ENCODE data around the gene PLCD3. TPM values are rescaled to one million over a fixed set of nuclear protein-coding genes. Genes with fewer than 3 reads are reported as not detected.
A peak's percentile ranks its signal among the peaks of the same experiment; 100 is the strongest.

PLCD3 gene
- total and polyA plus RNA-seq, 2 of the 13 experiments (the other 11 are each of a cell fraction or from before 2014, with no cell fraction given) = 11.3 to 39.1 TPM

DNA sequence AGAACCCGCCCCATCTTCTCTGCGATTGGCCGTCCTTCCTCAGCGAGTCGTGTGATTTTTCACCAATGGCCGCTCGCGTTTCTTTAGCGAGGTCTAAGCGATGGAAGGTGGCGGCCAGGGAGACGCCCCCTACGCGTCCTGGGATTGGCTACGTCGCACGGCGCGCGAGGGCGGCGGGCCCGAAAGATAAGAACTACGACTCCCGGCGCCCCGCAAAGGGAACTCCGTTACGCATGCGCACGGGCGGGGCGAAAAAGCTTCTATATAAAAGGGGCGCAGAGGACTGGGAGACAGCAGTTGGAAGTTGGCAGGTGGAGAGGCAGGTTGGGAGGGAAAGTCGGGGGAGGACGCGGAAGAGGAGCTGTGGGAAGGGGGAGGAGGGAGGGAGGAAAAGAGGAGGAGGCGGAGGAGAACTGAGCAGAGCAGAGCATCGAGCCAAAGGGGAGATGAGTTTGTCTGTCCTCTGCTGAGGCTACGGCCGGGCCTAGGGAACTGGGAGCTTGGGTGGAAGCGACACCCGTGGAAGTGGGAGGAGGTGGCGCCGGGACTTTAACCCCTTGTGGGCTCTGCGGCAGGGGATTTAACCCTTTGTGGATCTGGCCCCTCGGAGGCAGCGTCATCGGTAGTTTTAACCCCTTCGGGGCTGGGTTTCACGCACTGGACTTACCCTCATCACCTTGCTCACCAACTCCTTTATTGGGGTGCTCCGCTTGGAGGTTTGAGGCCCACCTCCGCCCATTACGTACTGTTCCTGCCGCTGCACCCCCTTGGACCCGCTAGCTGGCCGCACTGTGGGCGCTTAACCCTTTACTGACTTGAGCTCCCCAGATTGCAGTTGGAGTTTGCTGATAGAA is 16.1 kb upstream of the PLCD3 start, which contains the start of gene HEXIM1 (continued):
- TF ChIP-seq SIN3B (IDR thresholded peaks at IDR 0.05; ENCODE audit: low read length) (peak; percentile 34), ZNF556 (CRISPR knock-in tag; IDR thresholded peaks at IDR 0.05; ENCODE audit: borderline replicate concordance) (no peak; the same call in 1 of the 2 replicates), JDP2 (CRISPR knock-in tag; IDR thresholded peaks at IDR 0.05; ENCODE audit: borderline replicate concordance) (no peak; the same call in 1 of the 2 replicates), IRX3 (CRISPR knock-in tag; IDR thresholded peaks at IDR 0.05; ENCODE audit: borderline replicate concordance, low read depth) (peak; percentile 91), ZNF251 (CRISPR knock-in tag; IDR thresholded peaks at IDR 0.05) (peak; percentile 59; the same call in 1 of the 2 replicates), ETV5 (CRISPR knock-in tag; IDR thresholded peaks at IDR 0.05; ENCODE audit: borderline replicate concordance) (peak; percentile 44), ZFX (CRISPR knock-in tag; IDR thresholded peaks at IDR 0.05; ENCODE audit: low read depth) (peak; percentile 26; the same call in 1 of the 2 replicates), ZBTB21 (CRISPR knock-in tag; IDR thresholded peaks at IDR 0.05) (no peak; the same call in 1 of the 2 replicates), ZNF143 (CRISPR knock-in tag; IDR thresholded peaks at IDR 0.05) (peak; percentile 90), ZNF567 (CRISPR knock-in tag; IDR thresholded peaks at IDR 0.05; ENCODE audit: borderline replicate concordance) (peak; percentile 97), GTF3A (CRISPR knock-in tag; conservative IDR thresholded peaks at IDR 0.05) (0 out of 2 replicates have a peak, but pooled peaks have one; percentile 25), ZNF282 (IDR thresholded peaks at IDR 0.05; ENCODE audit: partially characterized antibody) (no peak), SETDB1 (CRISPR knock-in tag; IDR thresholded peaks at IDR 0.05; ENCODE audit: borderline replicate concordance) (no peak), HES4 (CRISPR knock-in tag; IDR thresholded peaks at IDR 0.05; ENCODE audit: borderline replicate concordance) (peak; percentile 80; the same call in 1 of the 2 replicates), MYNN (CRISPR knock-in tag; IDR thresholded peaks at IDR 0.05; ENCODE audit: low read depth) (peak; percentile 30; the same call in 1 of the 2 replicates), ZBTB8A (CRISPR knock-in tag; IDR thresholded peaks at IDR 0.05; ENCODE audit: borderline replicate concordance, low read depth) (no peak), ZNF775 (CRISPR knock-in tag; IDR thresholded peaks at IDR 0.05; ENCODE audit: borderline replicate concordance) (no peak), ZNF713 (CRISPR knock-in tag; IDR thresholded peaks at IDR 0.05) (0 out of 2 replicates have a peak, but pooled peaks have one; percentile 76), CBX2 (IDR thresholded peaks at IDR 0.05; ENCODE audit: low read depth, low read length) (no peak), CBX2 (CRISPR knock-in tag; IDR thresholded peaks at IDR 0.05; ENCODE audit: low read depth) (peak; percentile 72; the same call in 1 of the 2 replicates), XBP1 (CRISPR knock-in tag; IDR thresholded peaks at IDR 0.05) (peak; percentile 66; the same call in 1 of the 2 replicates), ZNF629 (CRISPR knock-in tag; conservative IDR thresholded peaks at IDR 0.05) (peak; percentile 18; the same call in 1 of the 2 replicates), GATA4 (IDR thresholded peaks at IDR 0.05; ENCODE audit: borderline replicate concordance, low read depth) (peak; percentile 99), ZNF317 (CRISPR knock-in tag; IDR thresholded peaks at IDR 0.05) (0 out of 2 replicates have a peak, but pooled peaks have one; percentile 33), RBFOX2 (IDR thresholded peaks at IDR 0.05; ENCODE audit: low read depth, low read length) (peak; percentile 88), ZNF883 (CRISPR knock-in tag; IDR thresholded peaks at IDR 0.05; ENCODE audit: not compliant biosample characterization) (peak; percentile 88)
- TF ChIP-seq, protein P1, sequence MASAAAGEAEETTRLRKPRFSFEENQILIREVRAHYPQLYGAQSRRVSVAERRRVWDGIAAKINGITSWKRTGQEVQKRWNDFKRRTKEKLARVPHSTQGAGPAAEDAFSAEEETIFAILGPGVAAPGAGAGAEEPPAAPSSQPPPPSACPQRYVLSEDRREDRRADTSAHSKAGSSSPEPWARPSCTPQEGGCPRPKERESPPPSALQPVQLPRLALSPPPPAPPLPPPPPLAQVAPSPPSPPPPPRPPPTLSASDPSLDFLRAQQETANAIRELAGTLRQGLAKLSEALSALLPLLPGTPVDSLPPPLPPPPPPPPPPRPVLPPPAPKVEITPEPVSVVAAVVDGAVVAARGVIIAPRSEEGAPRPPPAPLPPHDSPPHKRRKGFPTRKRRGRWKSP (CRISPR knock-in tag; IDR thresholded peaks at IDR 0.05) = peak; percentile 24; the same call in 1 of the 2 replicates
- TF ChIP-seq, protein P2, sequence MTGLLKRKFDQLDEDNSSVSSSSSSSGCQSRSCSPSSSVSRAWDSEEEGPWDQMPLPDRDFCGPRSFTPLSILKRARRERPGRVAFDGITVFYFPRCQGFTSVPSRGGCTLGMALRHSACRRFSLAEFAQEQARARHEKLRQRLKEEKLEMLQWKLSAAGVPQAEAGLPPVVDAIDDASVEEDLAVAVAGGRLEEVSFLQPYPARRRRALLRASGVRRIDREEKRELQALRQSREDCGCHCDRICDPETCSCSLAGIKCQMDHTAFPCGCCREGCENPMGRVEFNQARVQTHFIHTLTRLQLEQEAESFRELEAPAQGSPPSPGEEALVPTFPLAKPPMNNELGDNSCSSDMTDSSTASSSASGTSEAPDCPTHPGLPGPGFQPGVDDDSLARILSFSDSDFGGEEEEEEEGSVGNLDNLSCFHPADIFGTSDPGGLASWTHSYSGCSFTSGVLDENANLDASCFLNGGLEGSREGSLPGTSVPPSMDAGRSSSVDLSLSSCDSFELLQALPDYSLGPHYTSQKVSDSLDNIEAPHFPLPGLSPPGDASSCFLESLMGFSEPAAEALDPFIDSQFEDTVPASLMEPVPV (CRISPR knock-in tag; IDR thresholded peaks at IDR 0.05) = peak; percentile 92; the same call in 1 of the 2 replicates
